Stimulated activated naive CD8-positive, alpha-beta T cell treated with anti-CD3 and anti-CD28 coated beads, Interleukin-15, Interleukin-2, amounts not matched to agents 100 ng/mL and 50 ng/mL, for 24 hours (primary cell): Measurements from ENCODE around the gene NHSL1.

ENCODE experiments used
- H3K27ac Mint-ChIP-seq: one replicate; pipeline ENCODE4 v1.8.0; 2021; ENCODE audit warnings: mild to moderate bottlenecking, mixed read lengths
- H3K27me3 Mint-ChIP-seq: one replicate; pipeline ENCODE4 v1.8.0; 2021; ENCODE audit warnings: mixed read lengths
- H3K36me3 Mint-ChIP-seq: one replicate; pipeline ENCODE4 v1.8.0; 2021; ENCODE audit warnings: low read depth, mixed read lengths
- H3K4me1 Mint-ChIP-seq: one replicate; pipeline ENCODE4 v1.8.0; 2021; ENCODE audit warnings: low read depth, mixed read lengths
- H3K4me3 Mint-ChIP-seq: one replicate; pipeline ENCODE4 v1.8.0; 2021; ENCODE audit warnings: mild to moderate bottlenecking, mixed read lengths
- H3K9me3 Mint-ChIP-seq: one replicate; pipeline ENCODE4 v1.8.0; 2021; ENCODE audit warnings: mixed read lengths

NHSL1 gene

DNA sequence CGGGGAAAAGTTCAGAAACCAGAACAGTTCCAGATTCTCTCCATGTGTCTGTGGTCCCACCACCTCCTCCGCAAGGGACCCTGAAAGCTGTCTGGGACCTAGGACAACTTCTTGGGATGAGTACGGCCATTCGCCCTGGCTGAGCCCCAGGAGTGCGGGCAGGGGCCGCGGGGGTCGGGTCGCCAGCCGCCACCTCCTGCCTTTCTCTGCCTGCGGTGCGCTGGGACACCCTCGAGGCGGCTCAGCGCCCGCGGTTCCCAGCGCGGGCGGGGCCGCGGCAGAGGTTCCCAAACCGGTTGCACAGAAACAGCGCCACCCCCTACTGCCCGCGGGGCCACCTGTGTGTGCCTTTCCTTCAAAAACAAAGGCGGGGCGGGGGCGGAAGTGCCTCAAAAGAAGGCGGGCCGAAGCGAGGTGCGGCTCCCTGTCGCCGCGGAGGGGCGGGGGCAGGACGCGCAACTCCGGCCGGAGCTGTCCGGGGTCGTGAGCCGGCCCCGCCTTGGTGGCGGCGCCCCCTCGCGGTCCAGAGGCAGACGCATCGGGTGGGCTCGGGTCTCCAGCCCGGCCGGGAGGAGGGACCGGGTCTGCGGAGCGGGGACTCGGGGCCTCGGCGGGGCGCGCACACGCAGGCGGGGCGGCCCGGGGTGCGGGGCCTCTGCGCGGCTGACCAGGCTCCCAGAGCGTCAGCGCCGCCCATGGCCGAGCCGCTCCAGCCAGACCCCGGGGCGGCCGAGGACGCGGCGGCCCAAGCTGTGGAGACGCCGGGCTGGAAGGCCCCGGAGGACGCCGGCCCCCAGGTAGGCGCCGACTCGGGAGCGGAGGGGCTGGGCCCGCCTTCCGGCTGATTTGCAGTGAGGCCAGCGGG lies 95.3 kb downstream of the NHSL1 start, which contains the start of gene HEBP2:
Gene HEBP2 (plus strand): TSS at position 423 of the 865 bp plus-strand sequence. CDS start 273 bp downstream, at position 696.
- H3K27ac Mint-ChIP-seq: peak within 1 kb of the TSS; percentile 83
- H3K4me1 Mint-ChIP-seq: peaks cover 22% of the 10 kb centered on the region
- no peaks in the 10 kb centered on the region for H3K27me3 Mint-ChIP-seq
- H3K4me3 Mint-ChIP-seq: peak within 1 kb of the TSS; percentile 84
- H3K36me3 Mint-ChIP-seq: peaks cover 28% of the 10 kb centered on the region
- no peaks in the 10 kb centered on the region for H3K9me3 Mint-ChIP-seq

DNA sequence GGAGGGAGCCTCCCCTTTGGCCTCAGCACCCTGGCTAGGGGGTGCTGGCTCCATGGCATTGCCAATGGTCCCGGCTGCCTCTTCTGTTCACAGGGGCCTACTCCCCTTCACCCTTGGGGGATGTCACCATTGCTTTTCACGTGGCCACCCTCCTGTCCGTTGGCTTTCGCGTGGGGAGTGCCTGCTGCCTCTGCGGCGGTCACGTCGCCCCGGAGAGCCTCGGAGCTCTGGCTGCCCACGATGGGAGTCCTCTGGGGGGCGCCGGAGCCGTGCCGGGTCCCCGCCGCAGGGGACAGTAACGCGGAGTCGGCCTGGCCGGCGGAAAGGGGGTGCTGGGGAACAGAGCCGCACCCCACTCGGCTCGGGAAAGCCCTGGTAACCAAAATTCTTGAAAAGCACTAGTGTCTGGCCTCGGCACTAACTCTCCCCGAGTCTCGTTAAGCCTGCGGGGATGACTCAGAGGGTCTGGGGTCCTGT lies 95.9 kb downstream of the NHSL1 start:
- H3K36me3 Mint-ChIP-seq: peaks cover 23% of the 10 kb centered on the region
- no peaks in the 10 kb centered on the region for H3K9me3 Mint-ChIP-seq
- peaks cover 22% of the 10 kb centered on the region for H3K4me1 Mint-ChIP-seq
- H3K27me3 Mint-ChIP-seq: no peaks in the 10 kb centered on the region
- H3K4me3 Mint-ChIP-seq: peak overlapping the region; percentile 80
- peak overlapping the region; percentile 83 for H3K27ac Mint-ChIP-seq

DNA sequence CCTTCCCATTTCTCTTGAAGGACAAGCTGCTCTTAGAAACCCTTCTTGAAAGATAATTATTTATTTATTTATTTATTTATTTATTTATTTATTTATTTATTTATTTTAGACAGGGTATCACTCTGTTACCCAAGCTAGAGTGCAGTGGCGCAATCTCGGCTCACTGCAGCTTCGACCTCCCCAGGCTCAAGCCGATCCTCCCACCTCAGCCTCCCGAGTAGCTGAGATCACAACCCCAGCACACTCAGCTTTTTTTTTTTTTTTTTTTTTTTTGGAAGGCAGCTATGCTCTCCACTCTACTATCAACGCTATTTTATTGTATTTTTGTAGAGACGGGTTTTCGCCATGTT lies 96.5 kb downstream of the NHSL1 start:
- Mint-ChIP-seq H3K4me3 (peak overlapping the region; percentile 80), H3K36me3 (peaks cover 19% of the 10 kb centered on the region), H3K27ac (peak overlapping the region; percentile 83)

DNA sequence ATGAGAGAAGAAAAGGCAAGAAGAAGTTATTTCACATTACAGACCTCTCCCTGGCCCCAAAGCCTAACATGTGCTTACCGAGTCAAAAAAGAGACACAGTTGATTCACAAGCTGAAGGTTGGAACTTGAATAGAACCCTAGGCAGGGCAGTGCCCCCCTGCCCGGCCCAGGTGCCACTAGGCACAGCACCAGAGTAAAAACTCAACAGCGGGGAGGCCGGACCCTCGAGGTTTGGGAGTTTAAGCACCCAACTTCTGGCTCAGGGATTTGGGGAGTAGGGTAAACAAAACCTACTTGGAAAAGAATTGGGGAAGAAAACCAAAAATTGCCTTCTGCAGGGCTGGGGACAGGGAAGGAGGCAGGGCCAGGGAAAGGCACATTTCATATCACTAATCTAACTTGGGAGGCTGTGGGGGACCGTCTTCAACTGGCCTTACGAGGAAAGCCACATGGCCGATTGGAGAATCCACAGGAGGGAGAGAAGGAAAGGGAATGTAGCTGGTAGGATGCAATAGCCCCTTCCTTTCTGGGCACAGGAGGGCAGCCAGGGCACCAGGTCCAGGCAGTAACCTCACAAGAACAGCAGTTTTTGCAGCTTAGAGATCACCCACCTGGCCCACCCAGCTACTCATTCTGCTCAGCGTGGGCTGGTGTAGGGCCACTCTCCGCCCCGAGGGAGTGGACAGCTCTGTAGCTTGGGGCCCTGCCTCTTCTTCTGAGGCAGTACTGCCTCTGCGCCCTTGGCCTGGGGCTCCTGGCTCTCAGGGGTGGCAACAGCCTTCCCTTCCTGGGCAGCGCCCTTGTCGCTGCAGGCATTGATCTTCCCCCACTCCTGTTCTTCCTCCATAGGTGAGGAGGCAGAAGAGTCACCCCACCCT lies 97.1 kb downstream of the NHSL1 start:
- Mint-ChIP-seq H3K27ac (no peak overlapping the region), H3K4me3 (peak overlapping the region; percentile 7), H3K27me3 (no peaks in the 10 kb centered on the region), H3K9me3 (no peaks in the 10 kb centered on the region), H3K36me3 (peaks cover 14% of the 10 kb centered on the region), H3K4me1 (peaks cover 22% of the 10 kb centered on the region)

More for the DNA sequence above, 96.5 kb downstream of the NHSL1 start:
- H3K4me1 Mint-ChIP-seq: peaks cover 22% of the 10 kb centered on the region
- no peaks in the 10 kb centered on the region for H3K27me3 Mint-ChIP-seq
- H3K9me3 Mint-ChIP-seq: no peaks in the 10 kb centered on the region

DNA sequence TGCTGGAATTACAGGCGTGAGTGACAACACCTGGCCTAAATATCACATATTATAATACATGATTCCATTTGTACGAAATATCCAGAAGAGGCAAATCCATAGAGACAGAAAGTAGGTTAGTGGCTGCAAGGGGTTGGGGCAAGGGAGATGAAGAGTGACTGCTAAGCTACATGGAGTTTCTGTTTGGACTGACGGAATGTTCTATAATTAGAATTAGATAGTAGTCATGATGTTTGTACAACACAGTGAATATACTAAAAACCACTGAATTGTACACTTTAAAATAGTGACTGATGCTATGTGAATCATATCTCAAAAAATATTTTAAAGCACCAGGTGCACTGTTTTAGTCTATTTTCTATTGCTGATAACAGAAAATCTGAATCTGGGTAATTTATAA lies 99.0 kb downstream of the NHSL1 start:
- no peak overlapping the region for H3K4me3 Mint-ChIP-seq
- no peak overlapping the region for H3K27ac Mint-ChIP-seq
- no peaks in the 10 kb centered on the region for H3K9me3 Mint-ChIP-seq
- H3K4me1 Mint-ChIP-seq: peaks cover 13% of the 10 kb centered on the region
- H3K27me3 Mint-ChIP-seq: no peaks in the 10 kb centered on the region
- H3K36me3 Mint-ChIP-seq: peaks cover 2% of the 10 kb centered on the region

DNA sequence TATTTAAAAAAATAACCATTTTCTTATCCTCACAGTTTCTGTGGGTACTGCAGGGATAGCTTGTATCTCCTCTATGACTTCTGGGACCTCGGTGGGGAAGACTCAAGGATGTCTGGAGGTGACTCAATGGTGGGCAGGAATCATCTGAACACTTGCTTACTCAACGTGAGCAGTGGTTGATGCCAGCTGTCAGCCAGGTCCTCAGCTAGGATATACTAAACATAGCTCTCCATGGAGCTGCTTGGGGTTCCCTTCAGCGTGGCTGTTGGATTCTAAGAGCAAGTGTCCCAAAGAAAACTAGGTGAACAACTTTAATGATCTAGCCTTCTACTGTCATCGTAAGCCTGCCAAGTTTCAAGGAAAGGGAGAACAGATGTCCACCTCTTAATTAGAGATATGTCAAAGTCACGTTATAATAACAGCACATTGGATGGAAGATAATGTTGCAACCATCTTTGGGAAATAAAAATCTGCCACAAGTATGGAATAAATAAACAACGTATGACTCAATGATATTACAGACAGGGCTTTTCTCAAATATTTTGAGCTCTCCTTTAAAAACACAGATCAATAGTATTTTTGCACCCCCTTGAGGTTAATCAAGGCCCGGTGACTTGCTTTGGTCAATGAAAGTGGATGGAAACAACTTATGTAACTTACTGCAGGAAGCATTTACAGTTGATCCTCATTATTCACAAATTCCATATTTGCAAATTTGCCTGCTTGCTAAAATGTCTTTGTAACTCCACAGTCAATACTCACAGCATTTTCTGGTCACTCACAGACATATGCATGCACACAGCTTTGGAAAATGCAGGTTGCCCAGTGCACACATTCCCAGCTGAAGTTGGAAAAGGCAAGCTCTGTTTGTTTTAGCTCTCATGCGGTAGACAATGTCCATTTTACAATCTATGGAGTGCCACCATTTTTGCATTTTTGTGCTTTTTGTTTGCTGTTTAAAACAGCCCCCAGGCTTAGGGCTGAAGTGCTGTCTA lies 101.9 kb downstream of the NHSL1 start:
- Mint-ChIP-seq H3K27ac (no peak overlapping the region), H3K27me3 (no peaks in the 10 kb centered on the region), H3K9me3 (no peaks in the 10 kb centered on the region), H3K36me3 (no peaks in the 10 kb centered on the region), H3K4me1 (peaks cover 3% of the 10 kb centered on the region), H3K4me3 (no peak overlapping the region)

DNA sequence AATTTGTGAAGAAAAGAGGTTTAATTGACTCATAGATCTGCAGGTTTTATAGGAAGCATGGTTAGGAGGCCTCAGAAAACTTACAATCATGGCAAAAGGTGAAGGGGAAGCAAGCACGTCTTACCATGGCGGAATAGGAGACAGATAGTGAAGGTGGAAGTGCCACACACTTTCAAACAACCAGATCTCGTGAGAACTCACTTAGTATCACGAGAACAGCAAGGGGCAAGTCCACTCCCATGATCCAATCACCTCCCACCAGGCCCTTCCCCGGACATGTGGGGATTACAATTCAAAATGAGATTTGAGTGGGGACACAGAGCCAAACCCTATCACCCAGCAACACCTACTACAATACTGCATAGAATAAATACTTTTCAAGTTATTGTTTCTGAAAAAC lies 102.6 kb downstream of the NHSL1 start:
- Mint-ChIP-seq H3K27ac (no peak overlapping the region), H3K9me3 (no peaks in the 10 kb centered on the region), H3K36me3 (no peaks in the 10 kb centered on the region), H3K27me3 (no peaks in the 10 kb centered on the region), H3K4me3 (no peak overlapping the region), H3K4me1 (peaks cover 3% of the 10 kb centered on the region)

DNA sequence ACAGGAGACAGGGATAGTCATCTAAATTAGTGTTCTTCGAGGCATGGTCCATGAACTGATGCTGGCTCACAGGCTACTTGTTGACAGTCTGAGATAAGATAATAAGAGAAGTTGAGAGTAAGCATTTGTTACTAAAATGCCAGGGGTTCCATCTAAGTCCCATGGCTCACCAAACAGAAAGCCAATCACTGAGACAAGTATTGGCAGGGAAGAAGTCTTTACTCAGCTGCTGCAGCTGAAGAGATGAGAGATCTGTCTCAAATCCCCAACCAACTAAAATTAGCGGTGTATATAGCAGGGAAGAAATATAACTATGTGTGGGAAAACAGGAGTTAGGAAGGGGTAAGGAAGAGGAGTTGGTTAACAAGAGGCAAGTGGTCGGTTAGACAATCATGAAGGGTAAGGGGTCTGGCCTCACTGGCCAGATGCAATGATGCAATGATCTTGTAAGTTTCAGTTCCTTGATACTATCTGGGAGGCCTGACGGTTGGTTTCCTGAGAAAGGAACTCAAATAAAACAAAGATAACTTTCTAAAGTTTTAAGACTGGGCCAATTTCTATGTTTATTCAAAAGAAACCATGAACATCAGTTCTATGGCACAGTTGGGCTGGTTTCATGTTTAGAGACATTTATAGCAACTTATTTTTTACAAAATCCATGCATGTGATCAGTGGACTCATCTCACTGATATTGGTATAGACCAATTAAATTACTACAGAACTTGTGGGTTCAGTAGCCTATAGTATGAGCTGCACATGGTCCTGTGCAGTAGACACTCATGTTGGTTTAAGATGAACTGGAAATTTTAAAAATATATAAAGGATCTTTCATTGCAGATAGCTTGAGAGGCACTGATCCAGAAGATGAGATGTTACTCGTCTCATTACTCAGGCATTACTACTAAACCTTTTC lies 105.2 kb downstream of the NHSL1 start:
- Mint-ChIP-seq H3K27ac (no peak overlapping the region), H3K36me3 (no peaks in the 10 kb centered on the region), H3K9me3 (no peaks in the 10 kb centered on the region), H3K27me3 (peaks cover 1% of the 10 kb centered on the region), H3K4me1 (no peaks in the 10 kb centered on the region), H3K4me3 (no peak overlapping the region)

DNA sequence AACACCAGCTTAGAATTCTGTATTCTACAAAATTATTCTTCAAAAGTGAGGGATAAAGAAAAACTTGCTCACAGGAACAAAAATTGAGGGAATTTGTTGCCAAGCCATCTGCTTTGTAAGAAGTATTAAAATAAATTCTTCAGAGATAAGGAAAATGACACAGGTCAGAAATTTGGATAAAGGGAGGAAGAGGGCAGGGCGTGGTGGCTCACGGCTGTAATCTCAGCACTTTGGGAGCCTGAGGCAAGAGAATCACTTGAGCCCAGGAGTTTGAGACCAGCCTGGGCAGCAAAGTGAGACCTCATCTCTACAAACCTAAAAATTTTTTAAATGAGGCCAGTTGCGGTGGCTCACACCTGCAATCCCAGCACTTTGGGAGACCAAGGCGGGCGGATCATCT lies 109.7 kb downstream of the NHSL1 start:
- no peaks in the 10 kb centered on the region for H3K36me3 Mint-ChIP-seq
- H3K27me3 Mint-ChIP-seq: peaks cover 13% of the 10 kb centered on the region
- H3K27ac Mint-ChIP-seq: no peak overlapping the region
- H3K4me3 Mint-ChIP-seq: no peak overlapping the region
- no peaks in the 10 kb centered on the region for H3K4me1 Mint-ChIP-seq
- no peaks in the 10 kb centered on the region for H3K9me3 Mint-ChIP-seq

DNA sequence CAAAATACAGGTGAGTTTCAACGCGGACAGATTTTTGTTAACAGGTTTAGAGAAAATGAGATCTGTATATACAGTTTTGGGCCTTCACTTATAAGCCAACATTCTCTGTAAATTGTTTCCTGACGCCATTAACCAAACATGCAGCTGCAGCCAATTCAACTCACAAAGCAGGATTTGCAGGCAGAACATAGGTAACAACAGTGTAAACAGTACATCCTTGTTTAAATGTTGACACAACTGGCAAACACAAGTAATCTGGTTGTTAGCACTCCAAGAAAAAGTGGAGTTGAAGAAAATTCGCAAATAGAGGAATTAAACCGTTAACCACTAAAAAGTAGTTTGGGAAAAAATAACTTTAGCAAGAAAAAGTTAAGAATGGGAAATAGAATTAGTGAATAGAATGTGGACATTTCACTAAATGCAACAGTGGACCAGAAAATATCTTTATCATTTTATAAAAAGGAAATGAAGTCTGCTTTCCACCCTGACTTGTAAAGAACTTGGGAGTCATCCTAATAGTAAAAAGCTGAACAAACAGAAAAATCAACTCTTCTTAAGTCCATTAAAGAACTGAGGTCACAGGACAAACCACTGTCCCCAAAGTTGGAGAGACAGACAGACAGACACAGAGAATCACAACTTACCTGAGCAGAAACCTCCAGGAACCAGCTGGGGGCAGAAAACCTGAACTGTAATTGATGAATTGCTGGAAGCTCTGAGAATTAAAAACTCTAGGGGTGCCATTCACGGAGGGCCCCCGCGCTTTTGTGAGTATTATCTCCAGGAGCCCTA lies 111.5 kb downstream of the NHSL1 start:
- Mint-ChIP-seq H3K36me3 (no peaks in the 10 kb centered on the region), H3K4me3 (no peak overlapping the region), H3K9me3 (no peaks in the 10 kb centered on the region), H3K27ac (no peak overlapping the region), H3K27me3 (peaks cover 13% of the 10 kb centered on the region), H3K4me1 (no peaks in the 10 kb centered on the region)

DNA sequence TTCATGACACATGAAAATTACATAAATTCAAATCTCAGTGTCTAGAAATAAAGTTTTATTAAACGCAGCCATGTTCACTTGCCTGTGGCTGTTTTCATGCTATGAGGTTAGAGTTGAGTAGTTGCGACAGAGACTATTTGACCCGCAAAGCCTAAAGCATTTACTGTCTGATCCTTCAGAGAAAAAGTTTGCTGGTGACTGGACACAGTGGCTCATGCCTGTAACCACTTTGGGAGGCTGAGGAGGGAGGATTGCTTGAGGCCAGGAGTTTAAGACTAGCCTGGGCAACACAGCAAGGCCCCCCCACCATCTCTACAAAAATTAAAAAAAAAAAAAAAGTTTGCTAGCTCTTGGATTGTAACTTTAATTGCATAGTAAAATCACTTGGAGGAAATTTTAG lies 112.4 kb downstream of the NHSL1 start:
- Mint-ChIP-seq H3K4me1 (no peaks in the 10 kb centered on the region), H3K27ac (no peak overlapping the region), H3K9me3 (no peaks in the 10 kb centered on the region), H3K36me3 (no peaks in the 10 kb centered on the region), H3K4me3 (no peak overlapping the region), H3K27me3 (peaks cover 13% of the 10 kb centered on the region)

DNA sequence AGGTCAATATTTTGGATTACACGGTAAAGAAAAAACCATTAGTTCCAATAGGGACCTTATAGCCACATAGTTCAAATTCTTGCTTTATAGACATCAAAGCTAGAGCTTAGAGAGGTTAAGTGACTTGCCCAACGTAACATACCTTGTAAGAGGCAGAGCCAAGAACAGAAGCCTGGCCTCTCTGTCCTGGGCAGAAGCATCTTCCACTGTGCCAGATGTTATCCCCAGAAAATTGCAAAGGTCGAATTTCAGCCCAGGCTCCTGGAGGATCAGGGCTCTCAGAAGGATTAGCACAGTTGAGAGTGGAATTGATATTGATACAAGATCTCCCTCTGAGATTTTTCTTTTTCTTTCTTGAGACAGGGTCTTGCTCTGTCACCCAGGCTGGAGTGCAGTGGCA lies 115.5 kb downstream of the NHSL1 start:
- Mint-ChIP-seq H3K4me3 (no peak overlapping the region), H3K27me3 (peaks cover 8% of the 10 kb centered on the region), H3K36me3 (no peaks in the 10 kb centered on the region), H3K4me1 (no peaks in the 10 kb centered on the region), H3K27ac (no peak overlapping the region), H3K9me3 (no peaks in the 10 kb centered on the region)
